Activated B cell treated with CpG ODN at 0.5 μM for 24 hours (primary cell): ENCODE data around the gene ASTL. TPM values are rescaled to one million over a fixed set of nuclear protein-coding genes. Genes with fewer than 3 reads are reported as not detected.
A peak's percentile ranks its signal among the peaks of the same experiment; 100 is the strongest.

ENCODE experiments used
- ATAC-seq: fragments of 200-7000 bp; cut with Tn5 transposase; one replicate; pipeline ENCODE4 v1.10.0; 2021; ENCODE audit warnings: low read depth, mild to moderate bottlenecking, moderate library complexity
- CTCF ChIA-PET: fragments of 350-600 bp; sonication (Branson Sonifier 250); formaldehyde crosslinking; loops from one replicate; lab custom pipeline; 2021; ENCODE audit warnings: antibody characterized with exemption; lab: Charles Lee
- POLR2A ChIA-PET: fragments of 350-600 bp; sonication (Branson Sonifier 250); formaldehyde crosslinking; loops from one replicate; lab custom pipeline; 2021; ENCODE audit warnings: antibody characterized with exemption; lab: Charles Lee
- DNase-seq: peaks from one replicate; pipeline ENCODE4 v3.0.0; 2022
- H3K27ac Mint-ChIP-seq: one replicate; pipeline ENCODE4 v1.8.0; 2020; ENCODE audit warnings: mixed read lengths
- H3K27me3 Mint-ChIP-seq: one replicate; pipeline ENCODE4 v1.8.0; 2021; ENCODE audit warnings: mixed read lengths
- H3K36me3 Mint-ChIP-seq: one replicate; pipeline ENCODE4 v1.8.0; 2021; ENCODE audit warnings: low read depth, mixed read lengths
- H3K4me1 Mint-ChIP-seq: one replicate; pipeline ENCODE4 v1.8.0; 2021; ENCODE audit warnings: mixed read lengths
- H3K4me3 Mint-ChIP-seq: one replicate; pipeline ENCODE4 v1.8.0; 2020; ENCODE audit warnings: mild to moderate bottlenecking, mixed read lengths
- H3K9me3 Mint-ChIP-seq: one replicate; pipeline ENCODE4 v1.8.0; 2020; ENCODE audit warnings: mixed read lengths
- CTCF ChIP-seq: fragments of 200-600 bp; IDR thresholded peaks from one replicate; pipeline ENCODE4 v1.8.0; 2022; ENCODE audit warnings: antibody characterized with exemption, mild to moderate bottlenecking
- intact Hi-C: fragments of 100-400 bp; cut with micrococcal nuclease; formaldehyde crosslinking; loops from one replicate; pipeline ENCODE4 v1.15.1; 2024
- total RNA-seq: library from RNA; stranded (reverse); gene quantifications from 2 replicates; pipeline ENCODE4 v1.2.3, GENCODE V29; 2022

The ASTL gene
- total RNA-seq, 1 donor from 2014 or later = 1.6 TPM

DNA sequence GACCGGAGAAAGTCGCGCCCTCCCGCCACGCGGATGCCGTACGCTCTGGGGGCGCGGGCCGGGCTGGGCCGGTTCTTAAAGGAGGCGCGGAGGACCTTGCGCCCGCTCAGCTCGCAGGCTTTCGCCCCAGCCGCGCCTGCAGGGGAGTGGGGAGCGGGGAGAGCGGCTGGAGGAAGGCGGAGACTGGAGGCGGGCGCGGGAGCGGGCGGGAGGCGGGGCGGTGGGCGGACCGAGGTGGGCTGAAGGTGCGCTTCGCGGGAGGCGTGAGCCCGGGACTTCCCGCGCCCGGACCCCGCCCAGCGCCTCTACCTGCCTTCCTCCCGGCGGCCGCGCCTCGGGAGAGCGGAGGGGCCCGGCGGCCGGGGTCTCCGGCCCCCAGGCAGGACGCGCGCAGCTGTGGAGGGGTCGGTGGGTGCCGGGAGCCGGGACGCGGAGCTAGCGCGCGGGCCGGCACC is 21.9 kb downstream of the ASTL start, which contains the start of gene ADRA2B:
Gene ADRA2B (minus strand): TSS at position 148 of the 455 bp plus-strand sequence. CDS start 422 bp downstream, outside the sequence.
- Mint-ChIP-seq H3K27me3 (peaks cover 17% of the 10 kb centered on the region), H3K4me3 (peak within 1 kb of the TSS; percentile 75), H3K27ac (peak within 1 kb of the TSS; percentile 41), H3K36me3 (no peaks in the 10 kb centered on the region), H3K4me1 (peaks cover 25% of the 10 kb centered on the region), H3K9me3 (no peaks in the 10 kb centered on the region)
- ChIA-PET CTCF (interaction anchor here (0.6 to 3.6 kb wide), 14 partner anchors 8 to 204 kb away, joined by 3 to 35 read pairs (median 4); partner anchors contain the start of genes ANKRD36C, ASTL and STARD7), POLR2A (interaction anchor here (0.5 to 1.0 kb wide), 3 partner anchors 58 to 358 kb away, joined by 3 to 8 read pairs (median 3); partner anchors contain the start of gene NCAPH)
- TF ChIP-seq CTCF = no peak
- DNase-seq = no peak
- ATAC-seq = peak; percentile 78
- intact Hi-C loops = loop anchor here (1.0 to 10.0 kb wide), 3 partner anchors 22 to 150 kb away; partner anchors contain the start of genes ASTL and CIAO1

- intact Hi-C loops = loop anchor here (1.0 to 10.0 kb wide), 3 partner anchors 23 to 150 kb away; partner anchors contain the start of genes ASTL and CIAO1
- ATAC-seq = no peak
- POLR2A ChIA-PET = interaction anchor here (0.7 kb wide), 1 partner anchor 412 kb away, joined by 3 read pairs; no protein-coding TSS in a partner anchor
- no peaks in the 10 kb centered on the region for H3K9me3 Mint-ChIP-seq
- CTCF ChIA-PET = interaction anchor here (1.3 to 3.6 kb wide), 5 partner anchors 14 to 205 kb away, joined by 4 to 35 read pairs (median 8); partner anchors contain the start of genes ANKRD36C and ASTL
- TF ChIP-seq CTCF = no peak
- peaks cover 11% of the 10 kb centered on the region for H3K27me3 Mint-ChIP-seq
- peaks cover 25% of the 10 kb centered on the region for H3K4me1 Mint-ChIP-seq
- H3K27ac Mint-ChIP-seq = no peak overlapping the region
- DNase-seq = no peak
- H3K36me3 Mint-ChIP-seq = no peaks in the 10 kb centered on the region
- H3K4me3 Mint-ChIP-seq = peak overlapping the region; percentile 75
Measured at GRCh38 chr2:96115631-96116423, 22.5 kb downstream of the ASTL start.

- DNase-seq (no peak), ATAC-seq (no peak)
- Mint-ChIP-seq H3K9me3 (no peaks in the 10 kb centered on the region), H3K27ac (no peak overlapping the region), H3K27me3 (peaks cover 9% of the 10 kb centered on the region), H3K36me3 (no peaks in the 10 kb centered on the region), H3K4me1 (peaks cover 18% of the 10 kb centered on the region), H3K4me3 (peak overlapping the region; percentile 73)
- POLR2A ChIA-PET = interaction anchor here (0.7 kb wide), 1 partner anchor 413 kb away, joined by 3 read pairs; no protein-coding TSS in a partner anchor
- intact Hi-C loops = loop anchor here (10.0 kb wide), 1 partner anchor 90 kb away; no protein-coding TSS in a partner anchor
- TF ChIP-seq CTCF = no peak
- CTCF ChIA-PET = no interaction called here
Measured at GRCh38 chr2:96114903-96115581, 23.3 kb downstream of the ASTL start.

- CTCF ChIA-PET = no interaction called here
- ATAC-seq (no peak), DNase-seq (no peak)
- TF ChIP-seq CTCF = no peak
- intact Hi-C loops = loop anchor here (10.0 kb wide), 1 partner anchor 90 kb away; no protein-coding TSS in a partner anchor
- Mint-ChIP-seq H3K27ac (no peak overlapping the region), H3K4me1 (peaks cover 14% of the 10 kb centered on the region), H3K4me3 (no peak overlapping the region), H3K9me3 (no peaks in the 10 kb centered on the region), H3K27me3 (peaks cover 9% of the 10 kb centered on the region), H3K36me3 (no peaks in the 10 kb centered on the region)
- POLR2A ChIA-PET = no interaction called here
Measured at GRCh38 chr2:96114546-96114902, 23.8 kb downstream of the ASTL start.
